Epidermal melanocyte (primary cell): ENCODE measurements around the gene EYA2.
"Not testable (repeated sequence)": the region's sequence is repeated elsewhere in the genome, so short reads cannot be mapped to it uniquely, and the experiment has no call there.

ENCODE experiments used
- DNase-seq: peaks from one replicate; pipeline ENCODE4 v3.0.0; 2011; ENCODE audit warnings: low spot score; ENCODE audit not compliant: insufficient read length

Gene EYA2

DNA sequence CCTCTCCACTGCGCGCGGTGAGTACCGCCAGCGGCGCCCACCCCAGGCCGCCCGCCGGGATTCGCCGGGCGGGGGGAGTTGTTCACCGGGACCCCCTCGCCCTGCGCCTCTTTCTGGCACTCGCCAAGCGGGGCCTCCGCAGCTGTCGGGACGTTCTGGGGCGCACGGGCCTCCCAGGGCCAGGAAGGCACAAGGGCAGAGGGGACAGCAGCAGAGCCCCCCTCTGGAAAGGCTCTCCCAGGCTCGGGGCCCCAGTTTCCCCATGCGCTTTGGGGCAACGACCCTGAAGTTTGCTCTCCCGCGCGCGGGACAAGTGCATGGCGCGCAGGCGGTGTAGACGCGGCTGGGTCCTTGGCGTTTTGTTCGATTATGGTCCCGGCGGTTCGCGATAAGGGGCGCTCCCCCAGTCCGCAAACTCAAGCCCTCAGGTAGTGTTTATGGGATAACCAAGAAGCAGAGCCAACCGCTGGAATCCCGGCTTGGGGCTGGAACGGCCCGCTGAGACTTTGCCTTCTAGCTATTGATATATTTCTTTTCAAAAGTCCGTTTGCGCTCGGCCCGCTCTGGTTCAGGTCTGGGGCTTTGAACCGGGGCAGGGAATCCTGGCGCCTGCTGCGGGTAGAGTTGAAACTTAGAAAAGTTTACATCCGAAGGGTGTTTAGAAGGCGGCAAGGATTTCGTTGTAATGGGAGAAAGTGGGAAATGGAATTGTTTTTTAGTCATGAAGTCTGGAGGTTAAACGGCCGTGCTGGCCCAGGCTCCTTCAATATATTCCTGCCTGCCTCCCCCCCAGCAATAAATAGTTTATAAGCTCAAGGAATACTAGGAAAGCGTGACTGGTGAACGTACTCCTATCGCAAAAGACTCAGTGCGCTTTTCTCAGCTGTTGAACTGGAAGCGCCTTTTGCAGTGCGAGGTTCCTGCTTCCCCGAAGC, 595 bp downstream of the EYA2 start:
- DNase-seq, result no peak

DNA sequence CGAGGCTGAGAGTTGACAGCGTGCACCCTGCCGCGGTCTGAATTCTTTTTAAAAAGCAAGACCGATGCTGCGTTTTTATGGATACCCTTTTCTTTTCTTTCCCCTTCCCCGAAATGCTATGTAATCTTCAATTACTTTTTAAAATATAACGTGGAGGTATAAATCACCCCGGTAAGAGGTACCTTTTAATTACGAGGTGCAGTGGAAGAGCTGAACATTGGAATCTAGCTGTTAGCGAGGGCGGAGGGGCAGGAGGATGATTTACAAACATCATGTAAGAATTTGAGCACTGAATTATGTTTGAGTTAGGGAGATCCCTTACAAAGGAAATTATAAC, 1.2 kb downstream of the EYA2 start:
- no peak for DNase-seq

DNA sequence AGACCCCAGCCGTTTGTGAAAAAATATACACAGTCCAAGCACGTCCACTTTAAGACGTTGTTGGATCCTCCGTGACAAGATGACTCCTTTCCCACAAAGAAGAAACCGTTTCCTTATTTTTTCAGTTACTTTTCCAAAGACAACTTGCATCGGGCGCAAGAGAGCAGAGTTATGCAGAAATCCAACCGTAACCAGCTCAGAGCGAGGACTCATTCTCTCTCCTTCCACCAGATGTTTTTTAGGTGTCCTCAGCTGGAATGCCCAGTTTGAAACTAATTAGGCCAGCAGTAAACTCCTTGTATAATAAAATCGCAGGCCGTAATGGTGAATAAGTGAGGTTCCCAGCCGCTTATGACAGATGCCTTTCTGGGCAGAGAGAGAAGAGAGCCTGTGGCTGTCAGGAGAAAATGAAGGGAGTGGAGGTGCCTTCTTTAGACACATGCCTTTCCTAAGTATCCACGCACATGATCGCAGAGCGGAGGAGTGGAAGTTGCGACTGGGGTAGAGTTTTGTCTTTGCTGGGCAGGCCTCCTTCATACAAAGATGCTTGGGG, 2.8 kb downstream of the EYA2 start:
- no peak for DNase-seq

DNA sequence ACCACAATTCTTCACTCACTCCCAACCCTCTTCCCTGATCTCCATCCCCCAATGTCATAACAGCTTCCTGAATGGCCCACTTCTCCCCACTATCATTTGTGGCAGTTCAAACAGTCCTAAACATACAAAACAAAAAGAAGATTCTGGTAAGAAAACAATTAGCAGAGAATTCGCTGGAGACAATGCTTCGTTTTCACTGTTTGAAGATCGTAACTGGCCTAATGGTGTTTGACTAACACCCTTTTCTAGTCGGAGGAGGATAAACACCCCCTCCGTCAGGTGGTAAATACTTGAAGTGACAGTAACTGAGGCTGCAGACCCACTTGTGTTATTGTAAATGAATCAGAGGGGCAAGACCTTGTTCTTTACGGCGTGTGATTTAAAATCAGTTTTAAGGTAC, 3.8 kb downstream of the EYA2 start:
- DNase-seq, result no peak

DNA sequence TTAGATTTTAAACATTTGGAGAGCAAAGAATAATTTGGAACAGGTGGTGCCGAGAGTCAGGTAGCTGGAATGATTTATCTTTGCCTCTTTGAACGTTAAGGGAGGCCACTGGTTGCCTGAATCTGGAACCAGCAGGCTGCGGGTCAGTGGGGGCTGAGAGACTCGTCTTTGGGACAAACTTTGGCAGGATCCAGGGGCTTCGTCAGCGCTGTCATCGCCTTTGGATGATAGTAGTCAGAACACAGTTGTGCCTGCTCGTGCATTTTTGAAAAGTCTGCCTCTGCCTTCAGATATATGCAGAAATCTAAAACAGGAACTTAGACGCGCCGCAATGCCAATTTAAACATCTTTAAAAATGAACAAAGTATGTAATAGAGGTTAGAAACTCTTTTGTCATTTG, 5.0 kb downstream of the EYA2 start:
- DNase-seq, result no peak

DNA sequence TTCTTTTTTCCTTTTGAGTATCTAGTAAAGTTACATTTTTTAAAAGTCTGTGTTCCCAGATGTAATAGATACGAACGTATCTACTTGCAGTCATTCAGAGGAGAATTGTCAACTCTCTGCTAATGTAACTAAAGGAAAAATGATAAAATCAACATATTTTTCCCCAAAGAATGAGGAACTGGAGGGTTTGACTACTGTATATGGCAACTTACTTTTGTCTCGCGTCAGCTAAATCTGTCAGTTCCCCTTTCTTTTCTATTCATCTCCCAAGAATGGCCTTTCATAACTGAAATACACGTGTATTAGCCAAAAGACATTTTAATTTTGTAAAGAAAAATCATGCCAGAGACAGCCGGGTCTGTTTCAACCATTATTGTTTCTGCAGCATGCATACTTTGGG, 5.4 kb downstream of the EYA2 start:
- DNase-seq, result no peak

GRCh38 chr20:46900826-46901225, 6.2 kb downstream of the EYA2 start:
- DNase-seq, result no peak

DNA sequence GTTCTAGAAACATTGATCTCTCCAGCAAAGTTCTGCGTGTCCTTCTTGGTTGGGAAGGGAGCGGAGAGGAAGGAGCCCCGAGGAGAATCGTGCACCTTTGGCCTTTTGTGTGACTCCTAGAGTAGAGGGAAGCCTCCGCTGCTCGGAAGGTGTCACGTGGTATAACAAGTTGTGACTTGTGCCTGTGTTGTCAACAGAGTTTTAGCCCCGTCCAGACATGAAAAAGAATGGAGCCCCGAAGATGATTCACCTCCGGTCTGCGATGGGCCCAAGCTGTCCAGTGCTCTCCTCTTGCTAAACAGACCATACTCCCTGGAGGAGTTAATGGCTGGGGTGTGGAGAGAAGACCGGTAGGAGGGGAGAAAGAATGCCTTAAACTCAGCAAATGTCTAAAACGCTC, 7.0 kb downstream of the EYA2 start:
- no peak for DNase-seq

- no peak for DNase-seq
These were observed 8.6 kb downstream of the EYA2 start for GRCh38 chr20:46903256-46903655.

- no peak for DNase-seq
These were observed 9.3 kb downstream of the EYA2 start for GRCh38 chr20:46903937-46904336.

GRCh38 chr20:46905364-46906125, 10.9 kb downstream of the EYA2 start:
- no peak for DNase-seq

DNA sequence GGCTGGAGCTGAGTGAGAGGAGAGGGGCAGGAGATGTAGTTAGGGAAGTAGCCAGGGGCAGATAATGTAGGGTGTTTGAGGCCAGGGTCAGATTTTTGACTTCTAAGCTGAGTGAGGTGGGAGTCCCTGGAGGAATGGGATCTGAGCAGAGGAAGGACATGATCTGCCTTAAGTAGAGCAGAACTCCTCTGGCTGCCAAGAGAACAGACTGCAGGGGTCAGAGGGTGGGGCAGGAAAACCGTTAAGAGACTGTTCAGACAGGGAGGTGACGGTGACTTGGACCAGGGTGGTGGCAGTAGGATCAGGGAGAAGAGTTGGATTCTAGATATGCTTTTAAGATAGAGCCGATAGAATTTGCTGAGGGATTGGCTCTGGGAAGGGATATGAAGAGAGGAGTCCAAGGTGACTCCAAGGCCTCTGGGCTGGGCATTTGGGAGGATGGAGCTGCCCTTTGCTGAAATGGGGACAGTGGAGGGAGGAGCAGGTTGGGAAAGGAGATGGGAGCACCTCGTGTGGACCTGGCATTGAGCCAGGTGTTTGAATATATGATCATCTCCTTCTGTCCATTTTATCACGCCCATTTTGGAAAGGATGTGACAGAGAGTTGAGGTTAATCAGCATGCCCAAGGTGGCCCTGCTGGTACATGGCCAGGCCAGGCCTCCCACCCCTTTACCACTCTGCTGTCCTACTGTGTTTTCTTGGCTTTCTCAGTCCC, 18.8 kb downstream of the EYA2 start:
- DNase-seq, result no peak

DNA sequence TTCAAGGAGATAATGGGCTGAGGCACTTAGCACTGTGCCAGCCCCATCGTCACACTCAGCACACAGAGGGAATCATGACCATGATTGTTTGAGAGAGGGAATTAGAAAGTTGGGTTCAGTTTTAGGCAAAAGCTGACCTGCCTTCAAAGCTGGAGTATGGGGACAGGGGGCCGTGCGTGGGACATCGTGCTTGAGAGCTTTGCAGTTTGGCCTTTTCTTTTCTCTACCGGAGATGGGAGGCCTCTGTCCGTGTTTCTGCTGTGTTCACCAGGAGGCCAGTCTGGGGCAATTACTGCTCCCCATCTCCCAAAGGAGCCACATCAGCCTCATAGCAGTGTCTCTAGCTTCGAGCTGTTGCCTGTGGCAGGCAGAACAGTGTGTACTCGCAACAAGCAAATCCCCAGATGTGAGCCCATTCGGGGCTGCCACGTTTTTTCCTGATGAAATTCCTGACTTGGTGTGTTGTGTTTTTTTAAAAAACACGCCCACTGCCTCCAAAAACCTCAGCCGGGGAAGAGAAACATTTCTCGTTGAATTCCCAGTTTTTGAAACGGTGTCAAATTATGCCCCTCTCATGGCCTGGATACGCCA, 20.2 kb downstream of the EYA2 start:
- no peak for DNase-seq

GRCh38 chr20:46915575-46916257, 21.1 kb downstream of the EYA2 start:
- DNase-seq, result no peak

- DNase-seq, result no peak
These were observed 21.6 kb downstream of the EYA2 start for GRCh38 chr20:46916258-46916603.

GRCh38 chr20:46917155-46917554, 22.5 kb downstream of the EYA2 start:
- no peak for DNase-seq

GRCh38 chr20:46920114-46920513, 25.5 kb downstream of the EYA2 start:
- no peak for DNase-seq

GRCh38 chr20:46922841-46923240, 28.2 kb downstream of the EYA2 start:
- not testable (repeated sequence) for DNase-seq

DNA sequence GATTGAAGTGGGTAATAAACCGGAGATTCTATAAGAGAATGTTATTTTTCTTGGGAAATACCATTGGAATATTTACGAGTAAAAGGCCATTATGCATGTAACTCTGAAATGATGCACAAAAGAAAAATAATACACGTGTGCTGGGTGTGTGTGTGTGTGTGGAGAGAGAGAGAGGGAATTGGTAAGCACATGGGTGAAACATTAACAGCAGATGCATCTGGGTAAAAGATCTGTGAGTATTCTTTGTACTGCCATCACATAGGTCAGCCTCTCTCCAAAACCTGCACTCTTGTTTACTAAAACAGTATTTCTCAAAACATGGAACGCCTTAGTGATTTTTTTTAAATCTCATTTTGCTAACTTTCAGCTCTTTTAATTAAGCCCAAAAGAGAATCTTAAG, 28.9 kb downstream of the EYA2 start:
- DNase-seq, result no peak

DNA sequence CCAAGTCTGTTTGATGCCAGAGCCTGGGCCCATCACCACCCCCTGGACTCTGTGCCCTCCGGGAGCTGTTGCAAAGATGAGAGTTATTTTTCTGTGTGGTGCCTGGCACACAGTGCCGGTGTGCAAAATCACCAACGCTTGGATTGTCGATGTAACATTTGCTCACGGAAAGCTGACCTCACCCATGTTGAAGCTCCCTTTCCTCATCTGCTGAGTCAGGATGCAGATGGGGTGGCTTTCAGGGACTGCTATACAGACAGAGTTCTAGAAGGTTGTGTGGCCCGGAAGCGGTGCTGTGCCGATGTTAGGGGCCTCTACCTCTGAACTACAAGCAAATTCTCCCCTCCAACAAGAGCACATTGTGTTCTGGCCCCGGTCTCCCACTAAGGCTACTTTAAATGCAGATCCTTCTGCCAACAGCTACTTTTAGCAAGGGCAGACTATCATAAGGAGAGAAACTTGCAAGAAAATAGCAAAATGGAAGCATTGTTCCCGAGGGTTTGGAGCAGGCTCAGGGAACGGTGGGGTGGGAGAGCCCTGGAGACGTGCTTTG, 34.0 kb downstream of the EYA2 start:
- no peak for DNase-seq

DNA sequence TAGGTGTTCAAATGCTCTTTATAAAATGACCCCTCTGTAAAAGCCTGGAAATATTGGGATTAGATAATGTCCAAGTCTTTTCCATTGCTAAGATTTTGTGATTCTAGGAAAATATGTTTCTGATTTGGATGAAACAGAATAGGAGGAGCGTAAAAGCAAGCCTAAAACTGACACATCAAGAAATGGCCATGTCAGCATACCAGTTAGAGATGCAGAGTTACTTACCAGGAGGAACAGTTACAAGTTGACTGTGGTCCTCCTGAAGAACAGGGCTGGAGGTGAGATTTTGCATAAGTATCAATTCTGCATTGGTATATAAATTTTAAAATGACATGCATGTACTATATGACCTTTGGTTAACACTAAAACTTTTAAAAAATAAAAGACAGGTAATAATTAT, 35.3 kb downstream of the EYA2 start:
- no peak for DNase-seq
